GM12878 (cell line): Measurements from ENCODE around the gene SMARCC1. TPM values are rescaled to one million over a fixed set of nuclear protein-coding genes. Genes with fewer than 3 reads are reported as not detected.
A peak's percentile ranks its signal among the peaks of the same experiment; 100 is the strongest.

Source experiments
- ATAC-seq: fragments of 200-7000 bp; cut with Tn5 transposase; 3 replicates; pipeline ENCODE4 v1.9.1; 2020; ENCODE audit warnings: mild to moderate bottlenecking, moderate library complexity
- BruUV-seq: library from RNA; stranded (reverse); fragments of 400-500 nt; replicated peaks from 2 replicates; lab custom pipeline; 2021; lab: Mats Ljungman, UMichigan
- CTCF ChIA-PET: fragments of 300-600 bp; sonication (Branson Sonifier 250); formaldehyde crosslinking; extraction: SDS; loops from one replicate; lab custom pipeline; 2021; ENCODE audit warnings: inconsistent platforms; lab: Yijun Ruan, JAX
- POLR2A ChIA-PET: fragments of 350-600 bp; formaldehyde crosslinking; extraction: SDS; loops from one replicate; lab custom pipeline; 2021; ENCODE audit warnings: inconsistent platforms; lab: Charles Lee
- RAD21 ChIA-PET: fragments of 300-600 bp; sonication (Branson Sonifier 250); formaldehyde crosslinking; loops from one replicate; lab custom pipeline; 2023; ENCODE audit warnings: antibody characterized with exemption; ENCODE audit not compliant: unreplicated experiment; lab: Charles Lee
- SMC1A ChIA-PET: fragments of 300-600 bp; sonication (Branson Sonifier 250); formaldehyde crosslinking; loops from one replicate; lab custom pipeline; 2023; ENCODE audit not compliant: unreplicated experiment, uncharacterized antibody; lab: Charles Lee
- DNase-seq: peaks from one replicate; pipeline ENCODE4 v3.0.0-alpha.2; 2011; ENCODE audit warnings: low read depth, low spot score
- FAIRE-seq: peaks from 3 replicates; lab custom pipeline; 2011; peaks lifted over from hg19 to GRCh38; lab: Jason Lieb, UNC
- H2AFZ ChIP-seq: 2 replicates; pipeline ENCODE4 v1.6.0; 2011; ENCODE audit warnings: low read depth, low read length, control low read depth; ENCODE audit not compliant: control insufficient read depth
- H3K27ac ChIP-seq: 2 replicates; pipeline ENCODE4 v1.5.1; 2011; ENCODE audit warnings: control low read depth; ENCODE audit not compliant: control insufficient read depth, insufficient read depth
- H3K27me3 ChIP-seq, 2 experiments: replicated peaks in 1 of 2; 2 replicates each; pipeline versions ENCODE4 v1.6.0 to v1.6.1; 2011; ENCODE audit warnings: low read length in 1 of 2; ENCODE audit not compliant: control insufficient read depth in 2 of 2, insufficient read depth in 2 of 2
- H3K36me3 ChIP-seq, 2 experiments: 2 replicates each; pipeline ENCODE4 v1.5.1; 2011; ENCODE audit warnings: low read length in 1 of 2; ENCODE audit not compliant: control insufficient read depth in 2 of 2, insufficient read depth in 2 of 2
- H3K4me1 ChIP-seq: 2 replicates; pipeline ENCODE4 v1.6.1; 2011; ENCODE audit warnings: mild to moderate bottlenecking, low read length, moderate library complexity, mixed read lengths; ENCODE audit not compliant: control insufficient read depth, insufficient read depth
- H3K4me2 ChIP-seq: 2 replicates; pipeline ENCODE4 v1.6.0; 2011; ENCODE audit warnings: control low read depth; ENCODE audit not compliant: control insufficient read depth, insufficient read depth
- H3K4me3 ChIP-seq: fragments of 200-600 bp; sonication (generic); 2 replicates; pipeline ENCODE4 v1.5.1; 2016
- H3K79me2 ChIP-seq: 2 replicates; pipeline ENCODE4 v1.6.0; 2011; ENCODE audit warnings: low read length; ENCODE audit not compliant: control insufficient read depth, insufficient read depth
- H3K9ac ChIP-seq: 2 replicates; pipeline ENCODE4 v1.8.0; 2011; ENCODE audit warnings: low read length, control low read depth, mixed read lengths; ENCODE audit not compliant: control insufficient read depth, insufficient read depth
- H3K9me3 ChIP-seq: replicated peaks from 3 replicates; pipeline ENCODE4 v1.5.1; 2011; ENCODE audit warnings: mild to moderate bottlenecking, low read length; ENCODE audit not compliant: control insufficient read depth, insufficient read depth
- H4K20me1 ChIP-seq: 2 replicates; pipeline ENCODE4 v1.6.0; 2011; ENCODE audit not compliant: control insufficient read depth, insufficient read depth
- FOXM1 ChIP-seq: IDR thresholded peaks from 2 replicates; pipeline ENCODE4 v1.6.1; 2012; ENCODE audit warnings: low read depth, mild to moderate bottlenecking, inconsistent platforms, low read length, moderate library complexity
- LARP7 ChIP-seq: fragments of 450-650 bp; IDR thresholded peaks from 2 replicates; pipeline ENCODE4 v1.6.1; 2017; ENCODE audit warnings: mild to moderate bottlenecking
- ZBTB11 ChIP-seq: fragments of 450-650 bp; formaldehyde crosslinking; IDR thresholded peaks from 2 replicates; pipeline ENCODE4 v1.5.0; 2022; ENCODE audit warnings: mild to moderate bottlenecking, missing genetic modification characterization
- ZBTB40 ChIP-seq: fragments of 450-650 bp; IDR thresholded peaks from 2 replicates; pipeline ENCODE4 v1.6.1; 2016; ENCODE audit warnings: mild to moderate bottlenecking, moderate library complexity, borderline replicate concordance
- WGBS: methylation state at CpG from one replicate; pipeline ENCODE4 v1.1.6; 2016; ENCODE audit warnings: low lambda C conversion rate; ENCODE audit not compliant: insufficient replicate concordance, insufficient coverage; ENCODE audit errors: missing lambda C conversion rate; 5-methylcytosine and 5-hydroxymethylcytosine counted together
- in situ Hi-C: fragments of 300-500 bp; cut with MboI; formaldehyde crosslinking; loops from 9 replicates; pipeline ENCODE4 v1.14.3; 2018; ENCODE audit warnings: mixed read lengths
- intact Hi-C: fragments of 100-400 bp; cut with micrococcal nuclease; formaldehyde crosslinking; loops from one replicate; pipeline ENCODE4 v1.14.2; 2022; ENCODE audit not compliant: unreplicated experiment
- polyA plus RNA-seq, 11 experiments: library from polyadenylated mRNA; depleted of rRNA in 4 of 11; unstranded in 6 of 11; stranded (reverse) in 5 of 11; fragments of >200 nt; fragmentation: Nextera tagmentation in 4 of 11; fragmentation: Illumina TruSeq in 1 of 11; extraction: Ambion mirVana in 4 of 11; extraction: Trizol in 1 of 11; gene quantifications; 1 replicate in 1 of 11; 2 replicates in 10 of 11; pipeline versions ENCODE4 v1.2.1 to v1.2.3, GENCODE V29; 2011 to 2016; ENCODE audit warnings: inconsistent platforms in 2 of 11, missing spikeins in 2 of 11, low read depth in 1 of 11
- total RNA-seq, 4 experiments: library from RNA; depleted of rRNA in 3 of 4; stranded (reverse); fragments of >200 nt in 3 of 4; fragmentation: Illumina TruSeq in 1 of 4; extraction: Trizol in 1 of 4; gene quantifications; 2 replicates each; pipeline versions ENCODE4 v1.2.1 to v1.2.3, GENCODE V29; 2013 to 2021

Gene SMARCC1
- total and polyA plus RNA-seq, 10 of the 15 experiments (the other 5 are each of a cell fraction or from before 2014, with no cell fraction given) = 26.6 to 147 (median 57.1) TPM

GRCh38 chr3:47804577-47804976 is 22.9 kb upstream of the SMARCC1 start:
- TF ChIP-seq LARP7 (no peak), ZBTB40 (no peak), ZBTB11 (CRISPR knock-in tag) (no peak), FOXM1 (no peak)
- SMC1A ChIA-PET = interaction anchor here (1.7 to 2.5 kb wide), 3 partner anchors 12 to 282 kb away, joined by 4 to 9 read pairs (median 6); no protein-coding TSS in a partner anchor
- no peak for DNase-seq
- in situ Hi-C loops = no loop called here
- H3K79me2 ChIP-seq = peaks cover 13% of the 10 kb centered on the region
- H2AFZ ChIP-seq = no peak overlapping the region
- no peak for FAIRE-seq
- CTCF ChIA-PET = interaction anchor here (0.6 to 1.9 kb wide), 8 partner anchors 12 to 384 kb away, joined by 3 to 15 read pairs (median 4); no protein-coding TSS in a partner anchor
- H3K4me2 ChIP-seq = peak overlapping the region; percentile 77
- RAD21 ChIA-PET = interaction anchor here (1.0 to 1.1 kb wide), 2 partner anchors 20 to 282 kb away, joined by 3 read pairs; no protein-coding TSS in a partner anchor
- peak overlapping the region; percentile 92; the same call in 1 of the 2 replicates for H3K4me3 ChIP-seq
- BruUV-seq = no TSS peak
- no peak overlapping the region for H3K9ac ChIP-seq
- intact Hi-C loops = loop anchor here (5.0 kb wide), 1 partner anchor 292 kb away; the partner anchor contains the start of gene ELP6
- peaks cover 0 to 3% of the 10 kb centered on the region in 2 experiments; a peak in 1 of 4 replicates for H3K36me3 ChIP-seq
- no peaks in the 10 kb centered on the region for H3K27me3 ChIP-seq
- no peaks in the 10 kb centered on the region; the same call in 2 of the 3 replicates for H3K9me3 ChIP-seq
- no peak overlapping the region for H3K27ac ChIP-seq
- 93% methylated on average over 1 of the region's 1 CpG for WGBS
- no peak for ATAC-seq
- peaks cover 11% of the 10 kb centered on the region for H3K4me1 ChIP-seq
- H4K20me1 ChIP-seq = no peaks in the 10 kb centered on the region
- POLR2A ChIA-PET = interaction anchor here (0.5 to 1.3 kb wide), 2 partner anchors 21 to 368 kb away, joined by 3 to 7 read pairs; no protein-coding TSS in a partner anchor
